ENCODE measurements around the gene DHX30.

DHX30 gene

GRCh38 chr3:47897954-47898353, 95.0 kb downstream of the DHX30 start:
- H3K4me1 ChIP-seq (ENCODE audit: control insufficient read depth in 1 of 2, insufficient read depth in 1 of 2, low read depth in 1 of 2, low read length in 1 of 2) = no peaks in the 10 kb centered on the region
- TF ChIP-seq CTCF (IDR thresholded peaks at IDR 0.05) = no peak
- H3K27me3 ChIP-seq = no peaks in the 10 kb centered on the region
- H3K36me3 ChIP-seq = no peaks in the 10 kb centered on the region
- no peaks in the 10 kb centered on the region for H3K9me3 ChIP-seq
- H3K4me3 ChIP-seq (ENCODE audit: low read depth in 1 of 2, low read length in 1 of 2) = no peak overlapping the region
- no peak overlapping the region for H3K27ac ChIP-seq

GRCh38 chr3:47899495-47900108, 96.7 kb downstream of the DHX30 start:
- no peak overlapping the region for H3K4me3 ChIP-seq (ENCODE audit: low read depth in 1 of 2, low read length in 1 of 2)
- TF ChIP-seq CTCF (IDR thresholded peaks at IDR 0.05) = no peak
- no peaks in the 10 kb centered on the region for H3K9me3 ChIP-seq
- H3K4me1 ChIP-seq (ENCODE audit: control insufficient read depth in 1 of 2, insufficient read depth in 1 of 2, low read depth in 1 of 2, low read length in 1 of 2) = no peaks in the 10 kb centered on the region
- no peaks in the 10 kb centered on the region for H3K27me3 ChIP-seq
- H3K27ac ChIP-seq = no peak overlapping the region
- H3K36me3 ChIP-seq = no peaks in the 10 kb centered on the region
